Measurements from ENCODE around the gene SRCIN1.
A peak's percentile ranks its signal among the peaks of the same experiment; 100 is the strongest.

SRCIN1 gene

DNA sequence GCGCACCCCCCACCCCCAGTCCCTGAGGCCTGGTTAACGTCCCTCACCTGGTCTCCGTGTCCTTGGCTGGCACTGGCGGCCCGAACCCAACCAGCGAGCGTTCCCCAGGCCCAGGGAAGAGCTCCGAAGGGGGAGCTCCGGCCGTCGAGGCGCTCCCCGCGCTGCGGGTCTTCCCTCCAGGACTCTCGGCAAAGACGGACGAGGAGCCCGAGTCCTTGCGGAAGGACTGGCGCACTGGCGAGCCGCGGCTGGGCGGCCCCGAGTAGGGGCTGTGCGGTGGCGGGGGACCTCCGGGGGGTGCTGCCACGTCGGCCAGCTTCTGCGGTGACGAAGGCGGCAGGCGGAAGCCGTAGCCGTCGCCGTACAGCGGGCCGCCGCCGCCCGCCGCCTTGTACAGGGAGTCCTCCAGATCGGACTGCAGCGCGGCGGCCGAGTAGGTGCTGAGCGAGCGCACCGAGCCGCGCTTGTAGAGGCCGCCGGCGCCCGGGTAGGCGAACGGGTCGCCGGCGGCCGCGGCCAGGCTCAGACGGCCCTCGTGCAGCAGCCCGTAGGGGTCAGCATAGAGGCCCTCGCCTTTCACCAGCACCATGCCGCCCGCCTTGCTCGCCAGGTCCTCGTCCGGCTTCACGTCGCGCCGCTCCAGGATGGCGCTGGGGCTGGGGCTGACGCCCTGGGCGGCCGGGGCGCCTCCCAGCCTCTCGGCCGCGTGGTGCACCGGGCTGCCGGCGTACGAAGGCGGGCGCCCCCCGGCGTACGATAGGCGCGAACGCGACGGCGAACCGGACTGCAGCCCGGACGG, 44.1 kb downstream of the SRCIN1 start:
- no peak for DNase-seq (ENCODE audit: low read depth)

DNA sequence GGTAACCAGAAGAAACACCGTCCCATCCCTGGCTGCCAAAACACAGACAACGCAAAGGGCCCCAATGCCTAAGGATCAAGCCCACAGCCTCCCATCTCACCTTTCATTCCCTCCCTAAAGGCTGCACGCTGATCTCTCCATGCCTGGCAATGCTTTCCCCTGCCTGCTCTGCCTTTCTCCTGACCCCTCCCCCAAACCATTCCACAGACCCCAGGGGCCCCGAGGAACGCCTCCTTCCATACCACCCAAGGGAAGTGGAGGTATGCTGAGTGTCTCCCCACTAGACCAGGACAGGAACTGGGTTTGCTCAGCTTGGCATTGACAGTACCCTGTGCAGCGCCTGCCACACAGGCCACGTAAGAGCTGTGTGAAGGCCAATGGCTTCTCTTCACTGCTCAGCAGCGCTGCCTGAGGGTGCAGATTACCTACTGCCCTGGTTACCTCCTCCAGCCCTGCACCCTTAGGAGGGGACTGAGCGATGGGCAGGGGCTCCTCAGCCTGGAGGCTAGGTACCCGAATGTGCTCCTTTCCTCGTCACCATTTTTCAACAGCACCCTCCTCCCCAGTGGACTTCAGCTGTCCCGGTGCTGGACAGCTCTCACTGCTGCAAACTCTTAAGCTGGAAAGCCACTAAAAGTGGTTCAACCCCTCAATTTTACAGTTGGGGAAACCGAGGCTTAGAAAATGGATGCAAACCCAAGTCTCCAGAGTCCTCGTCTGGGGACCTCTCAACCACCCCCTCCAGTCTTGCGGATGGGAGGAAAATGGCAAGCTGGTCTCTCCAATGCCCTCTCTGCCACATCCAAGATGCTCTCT, 45.0 kb downstream of the SRCIN1 start:
- DNase-seq (ENCODE audit: low read depth), result no peak

DNA sequence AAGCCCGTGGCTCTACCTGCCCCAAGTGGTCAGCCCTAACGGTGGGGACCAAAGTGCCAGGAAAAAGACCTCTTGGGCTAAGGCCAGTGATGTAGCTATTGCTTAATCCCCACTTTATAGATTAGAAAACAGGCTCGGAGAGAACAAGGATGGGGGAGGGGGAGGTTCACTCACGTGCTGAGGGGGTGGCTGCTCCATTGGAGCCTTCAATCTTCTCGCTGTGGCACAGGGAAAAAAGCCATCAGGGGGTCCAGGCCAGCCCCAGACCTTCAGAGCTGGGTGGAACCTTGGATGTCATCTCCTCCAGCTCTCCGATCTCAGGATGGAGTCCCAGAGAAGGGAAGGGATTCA, 45.9 kb downstream of the SRCIN1 start:
- DNase-seq (ENCODE audit: low read depth), result no peak

DNA sequence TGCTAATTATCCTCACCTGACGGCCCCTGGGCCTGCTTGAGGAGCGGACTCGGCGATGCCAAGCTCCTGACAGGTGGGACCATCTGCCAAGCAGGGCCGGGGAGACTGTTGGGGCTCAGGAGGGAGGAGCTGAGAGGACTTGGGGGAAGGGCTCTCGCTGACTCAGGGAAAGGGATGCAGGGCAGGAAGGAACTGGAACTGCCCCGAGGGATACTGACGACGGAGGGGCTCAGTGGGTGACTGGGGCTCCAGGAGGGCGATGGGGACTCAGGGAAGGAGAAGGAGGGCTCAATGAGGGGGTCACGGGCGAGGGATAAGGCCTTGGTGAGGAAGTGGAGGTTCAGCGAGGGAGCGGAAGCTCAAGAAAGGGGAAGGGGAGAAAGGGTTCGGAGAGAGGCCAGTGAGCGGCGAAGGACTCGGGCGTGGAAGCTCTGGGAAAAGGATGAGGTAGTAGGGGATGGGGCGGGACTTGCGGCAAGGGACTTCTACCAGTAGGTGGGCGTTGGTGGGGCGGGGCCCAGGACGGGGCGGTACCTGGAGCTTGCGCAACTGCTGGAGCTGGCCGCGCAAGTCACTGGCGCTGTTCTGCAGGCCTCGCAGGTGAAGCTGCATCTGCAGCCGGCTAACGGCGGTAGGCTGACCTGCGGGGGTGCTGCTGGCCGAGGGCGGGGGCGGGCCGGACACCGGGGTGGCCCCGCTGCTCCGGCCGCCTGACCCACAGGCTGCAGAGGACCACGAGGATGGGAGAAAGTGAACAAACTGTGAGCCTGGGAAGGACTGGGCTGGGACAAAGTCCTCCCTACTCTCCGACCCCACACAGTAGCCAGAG, 46.5 kb downstream of the SRCIN1 start:
- peak; percentile 84 for DNase-seq (ENCODE audit: low read depth)

DNA sequence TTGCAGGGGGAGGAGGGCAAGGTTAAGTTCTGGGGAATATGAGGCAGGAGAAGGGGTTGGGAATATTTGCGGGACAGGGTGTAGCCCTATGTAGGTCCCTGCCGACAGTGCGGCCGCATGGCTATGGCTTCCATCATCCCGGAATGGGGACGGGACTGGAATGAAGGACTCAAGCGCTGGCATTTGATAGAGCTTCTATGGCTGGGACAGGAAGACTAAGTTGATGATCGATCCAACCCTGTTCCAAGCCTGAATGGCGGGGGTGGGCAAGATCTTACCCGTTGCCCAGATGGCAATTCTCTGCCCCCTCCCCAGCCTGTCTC, 47.1 kb downstream of the SRCIN1 start:
- DNase-seq (ENCODE audit: low read depth), result no peak

DNA sequence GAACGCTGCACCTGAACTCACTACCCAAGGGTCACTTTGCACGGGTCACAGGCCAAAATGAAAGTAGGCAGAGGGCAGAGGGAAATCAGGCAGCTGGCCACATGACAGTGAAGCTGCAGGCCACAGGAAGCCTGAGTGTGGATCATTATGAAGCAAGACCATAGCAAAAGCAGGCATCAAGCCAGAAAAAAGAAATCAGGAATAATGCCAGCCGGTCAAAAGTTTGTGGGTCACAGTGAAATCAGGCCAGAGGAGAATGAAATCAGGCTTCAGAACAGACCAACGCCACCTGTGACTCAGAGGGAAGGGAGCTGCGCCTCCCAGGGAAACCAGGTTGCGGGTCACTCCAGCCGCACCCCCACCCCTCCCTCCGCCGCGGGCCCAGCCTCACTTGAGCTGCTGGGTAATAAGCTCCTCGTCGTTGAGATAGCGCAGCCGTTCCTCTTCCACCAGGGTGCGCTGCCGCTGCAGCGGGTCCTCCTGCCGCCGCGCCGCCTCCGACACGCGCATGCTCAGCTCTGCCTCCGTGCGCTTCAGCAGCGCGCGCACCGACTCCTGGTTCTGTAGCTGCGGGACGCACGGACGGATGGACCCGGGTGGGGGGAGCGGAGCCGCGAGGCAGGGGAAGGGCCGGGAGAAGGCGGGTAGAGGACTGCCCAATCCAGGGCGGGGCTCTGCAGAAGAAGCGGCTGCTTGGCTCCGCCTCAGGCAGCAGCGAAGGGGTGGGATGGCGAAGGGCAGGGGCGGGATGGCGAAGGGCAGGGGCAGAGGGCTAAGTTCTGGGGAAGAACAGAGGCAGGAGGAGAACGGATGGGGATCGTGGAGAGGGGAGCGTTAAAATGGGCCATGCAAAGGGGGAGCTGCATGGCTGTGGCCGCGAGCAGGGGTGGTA, 47.7 kb downstream of the SRCIN1 start:
- peak; percentile 78 for DNase-seq (ENCODE audit: low read depth)

DNA sequence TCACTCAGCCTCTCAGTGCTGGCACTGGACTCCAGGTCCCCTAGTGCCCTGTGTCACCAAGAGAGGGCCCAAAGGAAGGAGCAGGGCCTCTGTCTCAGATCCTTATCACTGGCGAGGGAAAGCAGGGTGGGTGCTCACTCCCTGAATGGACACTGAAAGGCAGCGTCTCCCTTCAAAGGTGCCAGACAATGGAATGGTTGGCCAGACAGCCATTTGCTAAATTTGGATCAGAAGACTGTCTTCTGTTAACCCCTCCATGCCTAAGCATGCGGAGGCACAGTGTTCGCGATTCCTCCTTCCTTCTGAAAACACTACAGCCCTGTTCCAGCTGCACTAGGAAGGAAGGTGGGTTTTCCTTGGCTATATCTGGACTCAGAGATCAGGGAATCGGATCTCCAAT, 48.4 kb downstream of the SRCIN1 start:
- no peak for DNase-seq (ENCODE audit: low read depth)

DNA sequence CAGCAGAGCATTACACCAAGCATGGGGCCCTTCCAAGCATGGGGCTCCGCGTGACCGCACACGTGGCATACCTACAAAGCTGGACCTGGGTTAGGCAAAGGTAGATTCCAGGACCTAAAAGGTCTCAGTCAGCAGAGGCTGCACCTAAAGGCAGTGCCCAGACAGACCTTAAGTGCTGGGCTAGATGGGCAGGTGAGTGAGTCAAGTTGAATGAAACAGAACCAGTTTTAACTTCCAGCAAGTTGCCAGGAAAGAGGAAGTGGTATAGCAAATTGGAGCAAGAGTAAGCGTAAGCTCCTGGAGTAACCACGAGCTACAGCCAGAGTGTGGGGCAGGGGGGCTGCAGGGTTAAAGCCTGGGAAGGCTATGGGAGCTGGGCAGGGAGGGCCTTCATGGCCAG, 49.5 kb downstream of the SRCIN1 start:
- DNase-seq (ENCODE audit: low read depth), result no peak

DNA sequence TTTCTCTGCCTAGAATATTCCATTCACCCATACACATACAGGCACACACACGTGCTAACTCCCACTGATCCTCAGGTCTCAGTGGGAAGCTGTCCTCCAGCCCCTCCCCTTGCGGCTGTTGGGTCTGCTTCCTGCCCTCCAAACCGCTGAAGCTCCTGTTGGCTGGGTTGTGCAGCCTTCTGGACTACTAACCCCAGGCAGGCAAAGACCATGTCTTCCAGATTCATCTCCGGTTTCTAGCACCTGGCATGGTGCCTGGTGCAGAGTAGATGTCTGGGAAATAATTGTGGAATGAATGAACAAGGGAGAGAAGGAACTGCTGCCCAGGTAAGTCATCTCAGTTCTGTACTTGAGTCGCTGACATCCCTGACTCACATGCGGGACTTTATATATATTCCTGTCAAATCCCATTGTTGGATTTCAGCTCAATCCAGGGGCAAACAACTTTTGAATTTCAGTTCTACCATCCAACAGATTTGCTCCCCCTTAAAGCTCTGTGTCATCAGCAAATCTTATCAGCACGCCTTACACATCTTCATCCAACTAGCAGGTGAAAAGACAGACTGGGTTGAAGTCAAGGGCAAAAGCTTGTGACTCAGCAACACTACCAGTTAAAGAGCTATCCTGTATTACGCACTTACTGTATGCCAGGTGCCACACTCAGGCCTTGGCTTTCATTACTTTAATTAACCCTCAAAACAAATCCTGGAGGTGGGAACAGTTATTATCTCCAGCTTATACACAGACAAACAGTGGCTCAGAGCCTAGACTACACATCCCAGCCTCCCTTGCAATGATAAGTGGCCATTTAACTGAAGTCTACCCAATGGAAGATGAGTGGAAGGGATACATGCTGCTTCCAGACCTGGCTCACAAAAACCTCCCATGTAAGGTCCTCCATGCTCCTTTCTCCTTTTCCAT, 51.1 kb downstream of the SRCIN1 start:
- DNase-seq (ENCODE audit: low read depth), result no peak

DNA sequence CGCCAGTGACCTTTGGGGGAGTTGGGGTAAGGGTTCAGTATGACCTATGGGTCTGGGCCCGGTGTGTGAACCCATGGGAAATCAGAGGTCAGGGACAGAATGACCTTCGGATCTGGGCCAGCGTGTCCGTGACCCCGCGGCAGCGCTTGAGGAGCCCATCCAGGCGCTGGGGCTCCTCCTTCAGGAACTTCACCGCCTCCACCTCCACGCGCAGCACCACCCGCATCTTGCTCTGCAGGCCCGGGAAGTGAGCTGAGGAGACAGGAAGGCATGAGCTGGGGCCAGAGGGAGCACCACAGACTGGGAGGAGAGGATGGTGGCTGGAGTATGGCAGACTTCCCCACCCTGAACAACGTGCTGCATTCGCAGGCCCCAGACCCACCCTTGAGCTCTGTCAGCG, 53.4 kb downstream of the SRCIN1 start:
- DNase-seq (ENCODE audit: low read depth), result no peak

DNA sequence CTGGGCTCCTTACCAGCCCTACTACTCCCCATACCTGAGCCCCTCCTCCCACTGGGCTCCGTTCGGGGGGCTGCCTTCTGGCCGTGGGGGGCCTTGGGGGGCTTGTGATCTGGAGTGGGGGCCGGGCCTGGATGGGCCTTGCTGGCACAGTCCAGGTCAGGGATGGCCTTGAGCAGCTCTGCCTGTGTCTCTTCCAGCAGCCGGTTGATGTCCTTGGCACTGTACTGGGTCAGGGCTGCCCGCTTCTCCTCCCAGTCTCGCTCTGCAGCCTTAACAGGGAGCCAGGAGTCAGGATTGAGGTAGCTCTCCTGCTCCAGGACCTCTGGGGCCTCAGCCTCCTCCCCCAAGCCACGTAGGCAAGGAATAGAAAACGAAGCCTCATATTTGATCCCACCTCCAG, 54.6 kb downstream of the SRCIN1 start:
- DNase-seq (ENCODE audit: low read depth), result no peak

DNA sequence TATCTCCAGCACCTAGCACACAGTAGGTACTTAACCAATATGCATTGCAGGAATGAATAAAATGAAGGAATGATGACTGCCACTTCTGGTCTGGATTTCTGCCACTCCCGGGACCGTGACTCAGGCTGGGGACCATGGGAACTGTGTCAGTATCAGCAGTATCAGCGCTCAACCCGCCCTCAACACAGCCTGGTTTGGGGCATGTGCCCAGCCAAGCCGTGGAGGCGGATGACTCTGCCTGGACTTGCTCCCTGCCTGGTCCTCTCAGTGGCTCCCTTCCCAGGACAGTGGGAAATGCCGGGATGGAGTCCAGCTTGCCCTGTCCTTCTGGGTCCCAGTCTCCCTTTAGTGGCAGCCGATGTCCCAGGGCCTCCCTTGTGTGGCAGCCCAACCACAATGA, 55.1 kb downstream of the SRCIN1 start:
- no peak for DNase-seq (ENCODE audit: low read depth)

DNA sequence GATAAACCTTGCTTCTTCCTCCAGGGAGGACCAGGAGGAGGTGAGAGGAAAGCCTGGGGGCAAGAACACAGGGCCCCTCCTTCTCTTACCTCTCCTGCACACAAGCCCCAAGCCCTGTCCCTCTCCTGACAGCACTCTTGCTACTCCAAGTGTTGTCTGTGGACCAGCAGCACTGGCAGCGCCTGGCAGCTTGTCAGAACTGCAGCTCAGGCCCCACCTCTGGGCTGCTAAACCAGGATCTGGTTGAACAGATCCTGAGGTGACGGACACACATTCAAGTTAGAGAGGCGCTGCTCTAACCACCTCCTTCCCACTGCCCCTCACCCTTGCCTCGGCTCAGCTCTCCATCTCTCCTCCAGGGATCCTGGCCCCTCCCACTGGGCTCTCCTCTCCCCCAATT, 56.5 kb downstream of the SRCIN1 start:
- DNase-seq (ENCODE audit: low read depth), result no peak

DNA sequence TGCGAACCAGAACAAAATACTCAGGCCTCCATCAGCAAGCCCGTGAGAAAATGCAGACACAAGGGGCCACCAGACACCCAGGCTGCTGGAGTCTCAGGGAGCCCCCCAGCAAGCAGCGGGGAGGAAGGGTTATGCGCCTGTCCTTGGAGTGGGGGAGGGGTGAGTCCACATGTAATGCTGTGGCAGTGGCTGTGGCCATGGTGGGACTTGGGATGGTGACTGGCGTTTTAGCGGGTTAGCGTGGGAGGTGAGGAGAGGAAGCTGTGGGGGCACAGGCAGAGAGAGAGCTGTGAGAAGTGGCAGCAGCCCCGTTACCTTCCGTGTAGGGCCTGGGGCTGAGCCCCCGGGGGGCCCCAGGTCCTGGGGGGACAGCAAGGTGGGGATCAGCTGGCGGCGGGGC, 58.3 kb downstream of the SRCIN1 start:
- DNase-seq (ENCODE audit: low read depth), result no peak

DNA sequence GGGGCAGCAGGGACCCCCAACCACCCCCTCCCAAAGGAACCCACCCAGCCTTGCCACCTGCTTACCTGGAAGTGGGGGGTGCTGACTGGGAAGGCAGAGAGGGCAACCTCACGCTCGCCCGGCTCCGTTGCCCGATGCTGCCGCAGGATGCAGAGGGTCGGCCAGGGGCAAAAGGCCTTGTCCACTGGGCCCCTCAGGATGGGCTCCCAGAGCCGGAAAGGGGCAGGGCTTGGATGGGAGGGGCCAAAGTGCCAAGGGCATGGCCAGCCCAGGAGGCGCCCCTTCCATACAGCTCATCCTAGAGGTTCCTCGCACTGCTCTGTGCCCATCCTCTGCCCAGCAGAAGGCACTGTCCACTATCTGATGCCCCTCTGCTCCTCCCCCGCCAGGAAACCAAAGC, 59.4 kb downstream of the SRCIN1 start:
- no peak for DNase-seq (ENCODE audit: low read depth)

DNA sequence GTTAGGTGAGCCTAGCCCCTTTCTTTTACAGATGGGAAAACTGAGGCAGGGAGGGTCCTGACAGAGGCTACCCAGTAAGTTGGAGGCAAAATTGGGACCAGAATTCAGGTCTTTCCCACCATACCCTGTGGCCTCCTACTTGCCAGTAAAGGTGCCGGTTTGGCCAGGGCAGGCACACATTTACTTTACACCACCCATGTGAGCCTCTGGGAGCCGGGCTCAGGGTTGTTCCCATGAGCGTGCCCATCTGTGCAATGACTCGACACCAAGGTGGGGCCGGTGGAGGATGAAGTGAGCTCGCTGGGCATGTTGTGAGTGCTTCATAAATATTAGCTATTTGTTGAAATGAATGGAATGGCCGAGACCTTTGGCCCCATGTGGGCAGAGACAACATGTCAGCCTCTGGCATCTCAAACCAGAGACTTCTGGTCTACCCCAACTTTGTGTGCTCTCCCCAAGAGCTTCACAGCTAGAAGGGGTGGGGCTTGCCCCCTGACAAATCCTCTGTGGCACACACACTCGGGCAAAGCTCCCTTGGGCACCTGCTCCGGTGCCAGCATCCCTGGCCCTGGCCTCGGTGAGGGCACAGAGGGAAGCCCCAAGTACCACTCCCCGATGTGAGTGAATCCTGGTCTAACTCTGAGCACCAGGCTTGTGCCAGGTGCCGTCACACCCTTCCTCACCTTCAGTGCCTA, 60.1 kb downstream of the SRCIN1 start:
- DNase-seq (ENCODE audit: low read depth), result no peak

DNA sequence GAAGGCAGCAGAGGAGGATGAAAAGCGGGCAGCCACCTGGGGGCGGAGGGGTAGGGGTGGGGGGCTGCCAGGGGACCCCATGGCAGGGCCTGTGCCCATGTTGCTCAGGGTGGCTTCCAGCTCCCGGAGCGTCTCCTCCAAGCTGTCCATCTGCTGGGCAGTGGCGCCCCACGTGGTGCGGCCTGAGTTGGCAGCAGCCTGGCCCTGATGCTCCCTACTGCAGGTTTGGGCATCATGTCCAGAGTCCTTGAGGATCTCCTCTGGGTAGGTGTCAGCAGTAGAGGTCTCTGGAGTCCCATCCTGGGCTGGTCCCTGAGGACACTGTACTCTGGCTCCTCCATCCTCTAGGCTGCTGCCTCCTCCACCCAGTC, 60.9 kb downstream of the SRCIN1 start:
- no peak for DNase-seq (ENCODE audit: low read depth)

DNA sequence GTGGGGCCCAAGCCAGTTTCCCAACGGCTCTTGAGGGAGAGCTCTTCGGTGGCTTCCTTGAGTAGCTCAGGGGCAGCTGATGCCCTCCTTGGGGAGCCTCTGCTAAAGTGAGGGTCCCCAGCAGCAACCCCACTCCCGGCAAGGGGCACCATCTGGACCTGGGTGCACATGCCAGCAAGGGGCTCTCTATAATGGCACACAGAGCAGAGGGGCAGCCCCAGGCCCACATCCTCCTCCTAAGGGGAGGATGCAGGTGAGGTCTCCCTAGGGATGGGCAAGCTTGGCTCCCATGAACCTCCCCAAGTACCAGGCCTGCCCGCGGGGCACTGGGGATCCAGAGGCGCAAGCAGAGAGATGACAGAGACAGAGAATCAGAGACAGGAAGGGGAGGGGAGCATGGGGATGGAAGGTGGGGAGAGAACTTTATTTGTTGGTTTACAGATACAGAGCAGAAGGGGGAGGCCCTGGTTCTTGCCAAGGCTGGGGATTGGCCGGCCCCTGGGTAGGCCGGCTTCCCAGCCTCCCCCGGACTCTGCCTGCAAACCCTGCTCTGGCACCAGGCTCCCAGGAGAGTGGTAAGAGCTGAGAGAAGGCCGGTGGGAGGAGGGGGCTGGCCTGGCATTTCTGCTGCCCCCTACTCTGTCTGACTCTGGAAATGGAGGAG, 61.4 kb downstream of the SRCIN1 start:
- no peak for DNase-seq (ENCODE audit: low read depth)

DNA sequence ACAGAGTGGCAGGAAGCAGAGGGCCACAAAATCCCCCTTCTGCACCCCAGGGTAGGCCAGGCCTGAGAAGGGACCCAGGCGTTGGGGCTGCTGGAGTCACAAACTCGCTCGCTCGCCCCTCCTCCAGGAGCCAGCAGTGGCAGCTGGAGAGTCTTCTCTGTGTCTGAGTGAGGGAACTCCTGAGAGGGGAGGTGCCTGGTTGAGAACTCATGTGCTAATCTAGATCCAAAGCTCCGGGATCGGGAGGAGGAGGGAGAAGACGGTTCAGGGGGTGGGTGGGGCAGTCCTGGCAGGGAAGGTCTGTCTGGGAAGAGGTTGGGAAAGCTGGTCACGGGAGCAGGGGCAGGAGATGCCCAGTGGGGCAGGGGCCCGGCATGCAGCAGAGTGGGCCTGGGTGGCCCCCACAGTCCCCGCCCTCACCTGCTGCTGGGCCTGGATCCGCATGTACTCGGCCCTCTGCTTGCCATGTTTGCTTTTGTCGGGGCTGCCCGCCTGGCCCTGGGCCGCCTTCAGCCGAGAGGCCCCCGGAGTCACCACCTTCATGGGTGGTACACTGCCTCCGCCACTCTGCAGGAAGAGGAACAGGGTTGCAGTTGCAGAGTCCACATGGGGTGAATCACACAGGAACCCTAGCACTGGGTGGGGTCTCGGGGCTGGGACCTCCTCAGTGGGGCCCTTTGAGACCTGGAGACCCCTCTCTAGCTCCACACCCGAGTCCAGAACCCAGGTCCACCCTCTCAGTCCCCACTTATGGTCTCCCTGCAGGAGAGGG, 62.2 kb downstream of the SRCIN1 start:
- DNase-seq (ENCODE audit: low read depth), result no peak
